ENCODE measurements around the gene TMEM255A. TPM values are rescaled to one million over a fixed set of nuclear protein-coding genes. Genes with fewer than 3 reads are reported as not detected.

Gene TMEM255A
- total and polyA plus RNA-seq, 2 of the 13 experiments (the other 11 are each of a cell fraction or from before 2014, with no cell fraction given), result 0.13 to 0.40 TPM

- no peaks in the 10 kb centered on the region for H3K9me3 ChIP-seq (ENCODE audit: low read length)
- no peak overlapping the region for H3K27ac ChIP-seq (ENCODE audit: extremely low read length, insufficient read depth, low read length)
- BruUV-seq (replicated peaks), result no TSS peak
- no peaks in the 10 kb centered on the region for H3K36me3 ChIP-seq (replicated peaks in 1 of 2; ENCODE audit: control insufficient read depth in 1 of 2, insufficient read depth in 2 of 2, low read length in 2 of 2)
- H4K20me1 ChIP-seq (ENCODE audit: insufficient read depth, low read length), result no peaks in the 10 kb centered on the region
- whole genome bisulfite sequencing (ENCODE audit: low lambda C conversion rate), result 14% methylated on average over 2 of the region's 2 CpGs
- no peak overlapping the region for H2AFZ ChIP-seq (ENCODE audit: low read length)
- ChIA-PET CTCF (ENCODE audit: low intra/inter-chr PET ratio, low total read pairs) (no interaction called here), POLR2A (no interaction called here)
- H3K79me2 ChIP-seq (ENCODE audit: insufficient read depth, low read length), result no peaks in the 10 kb centered on the region
- in situ Hi-C loops (cut with HindIII; ENCODE audit: extremely low pct_ligation_motif_present, low pct_unique_long_range_greater_than_20kb), result no loop called here
- peaks cover 18% of the 10 kb centered on the region for H3K4me1 ChIP-seq (ENCODE audit: insufficient read depth, low read length)
- H3K4me2 ChIP-seq (ENCODE audit: low read depth, low read length), result no peak overlapping the region
- H3K27me3 ChIP-seq (ENCODE audit: control insufficient read depth in 1 of 2, insufficient read depth in 2 of 2, low read length in 2 of 2), result no peaks in the 10 kb centered on the region; a peak in 1 of 5 replicates
- TF ChIP-seq KDM5A (IDR thresholded peaks at IDR 0.05; ENCODE audit: borderline replicate concordance, low read length) (no peak), ZNF441 (CRISPR knock-in tag; IDR thresholded peaks at IDR 0.05; ENCODE audit: borderline replicate concordance) (no peak), PLRG1 (conservative IDR thresholded peaks at IDR 0.05) (no peak), ZBTB10 (CRISPR knock-in tag; IDR thresholded peaks at IDR 0.05; ENCODE audit: borderline replicate concordance) (no peak), ZNF766 (CRISPR knock-in tag; IDR thresholded peaks at IDR 0.05; ENCODE audit: borderline replicate concordance) (no peak), ZNF431 (CRISPR knock-in tag; IDR thresholded peaks at IDR 0.05; ENCODE audit: borderline replicate concordance, low read depth) (no peak)
- intact Hi-C loops (cut with micrococcal nuclease; ENCODE audit: unreplicated experiment), result no loop called here
- H3K9ac ChIP-seq (ENCODE audit: insufficient read depth, low read depth, low read length), result no peak overlapping the region
- ATAC-seq, result no peak
- no peak for FAIRE-seq
- no peak overlapping the region for H3K4me3 ChIP-seq (replicated peaks in 1 of 3; ENCODE audit: insufficient read depth in 1 of 3, low read depth in 2 of 3, low read length in 3 of 3)
- no peak for DNase-seq (ENCODE audit: low spot score)
Observed at GRCh38 chrX:120301497-120301896, 9.8 kb downstream of the TMEM255A start.
